HepG2 (cell line): ENCODE measurements around the gene SMAD6. TPM values are rescaled to one million over a fixed set of nuclear protein-coding genes. Genes with fewer than 3 reads are reported as not detected.

ENCODE experiments used
- ATAC-seq: fragments of 200-7000 bp; cut with Tn5 transposase; 3 replicates; pipeline ENCODE4 v1.9.1; 2020; ENCODE audit warnings: mild to moderate bottlenecking, moderate library complexity
- BruUV-seq: library from RNA; stranded (reverse); fragments of 400-500 nt; replicated peaks from 2 replicates; lab custom pipeline; 2021; lab: Mats Ljungman, UMichigan
- CTCF ChIA-PET: fragments of 300-600 bp; formaldehyde crosslinking; extraction: SDS; loops from one replicate; lab custom pipeline; 2021; ENCODE audit warnings: low total read pairs, inconsistent platforms, low intra/inter-chr PET ratio; lab: Yijun Ruan, JAX
- POLR2A ChIA-PET: fragments of 350-600 bp; sonication (Branson Sonifier 250); formaldehyde crosslinking; loops from one replicate; lab custom pipeline; 2020; ENCODE audit warnings: antibody characterized with exemption, inconsistent platforms; lab: Yijun Ruan, JAX
- DNase-seq: peaks from one replicate; pipeline ENCODE4 v3.0.0-alpha.2; 2015; ENCODE audit warnings: low spot score
- FAIRE-seq: peaks from 3 replicates; lab custom pipeline; 2011; peaks lifted over from hg19 to GRCh38; lab: Jason Lieb, UNC
- H2AFZ ChIP-seq: one replicate; pipeline ENCODE4 v1.6.1; 2011; ENCODE audit warnings: low read length, inconsistent platforms
- H3K27ac ChIP-seq: fragments of 300-600 bp; 3 replicates; pipeline ENCODE4 v1.8.0; 2011; ENCODE audit warnings: mixed run types, mild to moderate bottlenecking, mixed read lengths, low read length, inconsistent platforms; ENCODE audit not compliant: insufficient read depth; ENCODE audit errors: extremely low read length
- H3K27me3 ChIP-seq, 2 experiments: fragments of 200-600 bp in 1 of 2; 2 replicates in 1 of 2; 3 replicates in 1 of 2; pipeline versions ENCODE4 v1.6.0 to v1.8.0; 2011; ENCODE audit warnings: low read length in 2 of 2, mild to moderate bottlenecking in 2 of 2, moderate library complexity in 2 of 2, inconsistent platforms in 1 of 2; ENCODE audit not compliant: insufficient read depth in 2 of 2, control insufficient read depth in 1 of 2
- H3K36me3 ChIP-seq, 2 experiments: fragments of 200-600 bp in 1 of 2; replicated peaks in 1 of 2; 2 replicates in 1 of 2; 3 replicates in 1 of 2; pipeline versions ENCODE4 v1.5.1 to v1.8.0; 2011; ENCODE audit warnings: low read length in 2 of 2, inconsistent platforms in 1 of 2; ENCODE audit not compliant: insufficient read depth in 2 of 2, control insufficient read depth in 1 of 2
- H3K4me1 ChIP-seq: 2 replicates; pipeline ENCODE4 v1.5.1; 2012; ENCODE audit warnings: low read length, inconsistent platforms; ENCODE audit not compliant: insufficient read depth
- H3K4me2 ChIP-seq: 2 replicates; pipeline ENCODE4 v1.6.0; 2011; ENCODE audit warnings: low read depth, low read length, inconsistent platforms
- H3K4me3 ChIP-seq, 3 experiments: fragments of 200-600 bp in 1 of 3; sonication (generic), shearing (Covaris generic) in 1 of 3; replicated peaks in 1 of 3; 2 replicates each; pipeline ENCODE4 v1.5.1; 2011 to 2016; ENCODE audit warnings: low read length in 3 of 3, inconsistent platforms in 2 of 3, low read depth in 2 of 3, mild to moderate bottlenecking in 2 of 3, control low read depth in 1 of 3, mixed read lengths in 1 of 3; ENCODE audit not compliant: insufficient read depth in 1 of 3
- H3K79me2 ChIP-seq: one replicate; pipeline ENCODE4 v1.6.1; 2011; ENCODE audit warnings: low read length, inconsistent platforms; ENCODE audit not compliant: insufficient read depth
- H3K9ac ChIP-seq: 2 replicates; pipeline ENCODE4 v1.6.0; 2011; ENCODE audit warnings: mild to moderate bottlenecking, low read depth, low read length, inconsistent platforms; ENCODE audit not compliant: insufficient read depth
- H3K9me3 ChIP-seq: 2 replicates; pipeline ENCODE4 v1.5.1; 2012; ENCODE audit warnings: mild to moderate bottlenecking, low read length
- H4K20me1 ChIP-seq: 2 replicates; pipeline ENCODE4 v1.6.0; 2011; ENCODE audit warnings: inconsistent platforms, mild to moderate bottlenecking, low read length, moderate library complexity; ENCODE audit not compliant: insufficient read depth
- AHR ChIP-seq: IDR thresholded peaks from 2 replicates; pipeline ENCODE4 v1.6.1; 2018; ENCODE audit warnings: missing genetic modification reagents, missing compliant biosample characterization
- ATF7-NPFF ChIP-seq: sonication (generic); formaldehyde crosslinking; IDR thresholded peaks from 2 replicates; pipeline ENCODE4 v1.8.1; 2023; ENCODE audit warnings: mild to moderate bottlenecking, low read depth, missing genetic modification reagents, moderate library complexity
- HOXA7 ChIP-seq: sonication (generic); formaldehyde crosslinking; IDR thresholded peaks from 2 replicates; pipeline ENCODE4 v1.8.1; 2022; ENCODE audit warnings: mild to moderate bottlenecking, missing genetic modification reagents, moderate library complexity
- MAFK ChIP-seq, 2 experiments: IDR thresholded peaks in 1 of 2; conservative IDR thresholded peaks in 1 of 2; 2 replicates each; pipeline ENCODE4 v1.6.1; 2011; ENCODE audit warnings: improper control_type of control experiment in 2 of 2, low read length in 2 of 2
- MIXL1 ChIP-seq: IDR thresholded peaks from 2 replicates; pipeline ENCODE4 v1.6.1; 2016
- PREB ChIP-seq: sonication (generic); formaldehyde crosslinking; IDR thresholded peaks from 2 replicates; pipeline ENCODE4 v1.4.0; 2020; ENCODE audit warnings: missing genetic modification reagents
- SIX4 ChIP-seq: sonication (generic); formaldehyde crosslinking; IDR thresholded peaks from 2 replicates; pipeline ENCODE4 v1.4.0; 2020; ENCODE audit warnings: missing genetic modification reagents
- THYN1 ChIP-seq: sonication (generic); formaldehyde crosslinking; IDR thresholded peaks from 2 replicates; pipeline ENCODE4 v1.8.1; 2023; ENCODE audit warnings: low read depth, mild to moderate bottlenecking, moderate library complexity, missing genetic modification reagents, borderline replicate concordance
- ZBTB8A ChIP-seq: sonication (generic); formaldehyde crosslinking; IDR thresholded peaks from 2 replicates; pipeline ENCODE4 v1.4.0; 2020; ENCODE audit warnings: mild to moderate bottlenecking, low read depth, missing genetic modification reagents, borderline replicate concordance
- ZKSCAN5 ChIP-seq: sonication (generic); formaldehyde crosslinking; IDR thresholded peaks from 2 replicates; pipeline ENCODE4 v1.5.1; 2020; ENCODE audit warnings: mild to moderate bottlenecking, missing genetic modification reagents
- WGBS: methylation state at CpG from one replicate; pipeline ENCODE4 v1.1.6; 2017; ENCODE audit warnings: low lambda C conversion rate; 5-methylcytosine and 5-hydroxymethylcytosine counted together
- in situ Hi-C: cut with HindIII; loops from 2 replicates; pipeline ENCODE4 v1.10.0; 2017; ENCODE audit warnings: low pct_unique_long_range_greater_than_20kb; ENCODE audit not compliant: extremely low pct_ligation_motif_present
- intact Hi-C: fragments of 100-400 bp; cut with micrococcal nuclease; formaldehyde crosslinking; loops from one replicate; pipeline ENCODE4 v1.10.0; 2022; ENCODE audit not compliant: unreplicated experiment
- polyA plus RNA-seq, 8 experiments: library from polyadenylated mRNA; depleted of rRNA in 3 of 8; stranded (reverse) in 7 of 8; unstranded in 1 of 8; fragments of >200 nt; fragmentation: Illumina TruSeq in 4 of 8; extraction: Trizol in 4 of 8; gene quantifications; 2 replicates each; pipeline versions ENCODE4 v1.2.1 to v1.2.3, GENCODE V29; 2011 to 2016; ENCODE audit warnings: low read depth in 4 of 8, missing spikeins in 1 of 8, mixed read lengths in 1 of 8; ENCODE audit not compliant: insufficient read depth in 1 of 8
- total RNA-seq, 5 experiments: library from RNA; depleted of rRNA; stranded (reverse); fragments of >200 nt; fragmentation: Illumina TruSeq; extraction: Trizol; gene quantifications; 2 replicates each; pipeline ENCODE4 v1.2.3, GENCODE V29; 2016; ENCODE audit warnings: low read depth in 1 of 5

The SMAD6 gene
- total and polyA plus RNA-seq, 2 of the 13 experiments (the other 11 are each of a cell fraction or from before 2014, with no cell fraction given), result 3.3 to 4.4 TPM

GRCh38 chr15:66744610-66745279 is 42.7 kb downstream of the SMAD6 start:
- ChIA-PET POLR2A (no interaction called here), CTCF (no interaction called here)
- ATAC-seq (peak; percentile 64), DNase-seq (no peak), FAIRE-seq (no peak)
- H4K20me1 ChIP-seq, result no peaks in the 10 kb centered on the region
- no peak overlapping the region for H3K27ac ChIP-seq
- H3K9me3 ChIP-seq, result no peaks in the 10 kb centered on the region
- 68% methylated on average over 4 of the region's 4 CpGs for WGBS
- peaks cover 59% of the 10 kb centered on the region for H3K4me1 ChIP-seq
- H3K27me3 ChIP-seq, result no peaks in the 10 kb centered on the region
- in situ Hi-C loops, result no loop called here
- BruUV-seq, result no TSS peak
- no peak overlapping the region for H3K4me2 ChIP-seq
- no peak overlapping the region for H2AFZ ChIP-seq
- no peak overlapping the region for H3K4me3 ChIP-seq
- no peak for TF ChIP-seq SIX4 (CRISPR knock-in tag)
- TF ChIP-seq MIXL1 (CRISPR knock-in tag), result no peak
- no peak for TF ChIP-seq MAFK (conservative IDR thresholded peaks at IDR 0.05 in 1 of 2, IDR thresholded peaks at IDR 0.05 in 1 of 2; ENCODE audit: low read length in 2 of 2)
- TF ChIP-seq ZKSCAN5, result no peak
- TF ChIP-seq PREB (CRISPR knock-in tag), result no peak
- TF ChIP-seq HOXA7 (CRISPR knock-in tag), result no peak
- TF ChIP-seq AHR, result no peak
- no peak for TF ChIP-seq ATF7-NPFF (CRISPR knock-in tag)
- TF ChIP-seq ZBTB8A (CRISPR knock-in tag), result no peak
- no peak for TF ChIP-seq THYN1 (CRISPR knock-in tag)
- no peaks in the 10 kb centered on the region for H3K36me3 ChIP-seq
- intact Hi-C loops, result no loop called here
- no peaks in the 10 kb centered on the region for H3K79me2 ChIP-seq
- no peak overlapping the region for H3K9ac ChIP-seq
